Trophoblast cell (in vitro differentiated cells and primary cell): Measurements from ENCODE around the gene PRKCE.
A peak's percentile ranks its signal among the peaks of the same experiment; 100 is the strongest.

Experiments used
- DNase-seq, 2 donors: peaks; one replicate each; pipeline ENCODE4 v3.0.0-alpha.2; 2016
- H2AFZ ChIP-seq: 2 replicates; pipeline ENCODE4 v1.6.1; 2013; ENCODE audit warnings: low read length, moderate library complexity, mild to moderate bottlenecking; ENCODE audit not compliant: insufficient read depth, poor library complexity
- H2AK5ac ChIP-seq: 2 replicates; pipeline ENCODE4 v1.6.1; 2013; ENCODE audit warnings: mild to moderate bottlenecking, low read length
- H2BK120ac ChIP-seq: 2 replicates; pipeline ENCODE4 v1.6.1; 2013; ENCODE audit warnings: low read length, mild to moderate bottlenecking, moderate library complexity; ENCODE audit not compliant: insufficient read depth, poor library complexity
- H2BK12ac ChIP-seq: 2 replicates; pipeline ENCODE4 v1.6.1; 2013; ENCODE audit warnings: mild to moderate bottlenecking, low read length, moderate library complexity
- H2BK5ac ChIP-seq: 2 replicates; pipeline ENCODE4 v1.6.1; 2013; ENCODE audit warnings: low read length, low read depth, moderate library complexity, mild to moderate bottlenecking; ENCODE audit not compliant: poor library complexity
- H3K14ac ChIP-seq: 2 replicates; pipeline ENCODE4 v1.6.1; 2013; ENCODE audit warnings: mild to moderate bottlenecking, low read length
- H3K18ac ChIP-seq: 2 replicates; pipeline ENCODE4 v1.6.1; 2013; ENCODE audit warnings: mild to moderate bottlenecking, low read length
- H3K23ac ChIP-seq: 2 replicates; pipeline ENCODE4 v1.6.1; 2013; ENCODE audit warnings: low read length
- H3K27ac ChIP-seq: 2 replicates; pipeline ENCODE4 v1.5.1; 2013; ENCODE audit warnings: low read depth, mild to moderate bottlenecking, inconsistent platforms, low read length, moderate library complexity
- H3K27me3 ChIP-seq: 2 replicates; pipeline ENCODE4 v1.6.1; 2013; ENCODE audit warnings: inconsistent platforms, mild to moderate bottlenecking, low read length, moderate library complexity; ENCODE audit not compliant: insufficient read depth
- H3K36me3 ChIP-seq, 2 experiments: 1 replicate in 1 of 2; 2 replicates in 1 of 2; pipeline ENCODE4 v1.6.1; 2013; ENCODE audit warnings: low read length in 2 of 2, mild to moderate bottlenecking in 2 of 2, moderate library complexity in 1 of 2; ENCODE audit not compliant: insufficient read depth in 2 of 2, control insufficient read depth in 1 of 2
- H3K4ac ChIP-seq: 2 replicates; pipeline ENCODE4 v1.6.1; 2013; ENCODE audit warnings: low read depth, mild to moderate bottlenecking, low read length, moderate library complexity
- H3K4me1 ChIP-seq, 2 experiments: 1 replicate in 1 of 2; 2 replicates in 1 of 2; pipeline ENCODE4 v1.6.1; 2013; ENCODE audit warnings: low read length in 2 of 2, mild to moderate bottlenecking in 2 of 2, moderate library complexity in 1 of 2; ENCODE audit not compliant: insufficient read depth in 2 of 2, control insufficient read depth in 1 of 2
- H3K4me2 ChIP-seq: 2 replicates; pipeline ENCODE4 v1.6.1; 2013; ENCODE audit warnings: inconsistent platforms, mild to moderate bottlenecking, low read length, moderate library complexity
- H3K4me3 ChIP-seq: 2 replicates; pipeline ENCODE4 v1.5.1; 2013; ENCODE audit warnings: mild to moderate bottlenecking, low read depth, low read length, inconsistent platforms
- H3K79me1 ChIP-seq: one replicate; pipeline ENCODE4 v1.6.1; 2013; ENCODE audit warnings: low read length
- H3K79me2 ChIP-seq: 2 replicates; pipeline ENCODE4 v1.6.1; 2013; ENCODE audit warnings: low read length, mild to moderate bottlenecking; ENCODE audit not compliant: control insufficient read depth, insufficient read depth, poor library complexity
- H3K9ac ChIP-seq: 2 replicates; pipeline ENCODE4 v1.6.1; 2013; ENCODE audit warnings: mild to moderate bottlenecking, low read length
- H3K9me3 ChIP-seq: 2 replicates; pipeline ENCODE4 v1.6.1; 2013; ENCODE audit warnings: low read depth, mild to moderate bottlenecking, control low read depth, inconsistent platforms, low read length; ENCODE audit not compliant: insufficient read depth
- H4K12ac ChIP-seq: 2 replicates; pipeline ENCODE4 v1.6.1; 2013; ENCODE audit warnings: low read depth, mild to moderate bottlenecking, low read length, moderate library complexity
- H4K8ac ChIP-seq: 2 replicates; pipeline ENCODE4 v1.6.1; 2013; ENCODE audit warnings: low read depth, mild to moderate bottlenecking, low read length, moderate library complexity
- H4K91ac ChIP-seq: one replicate; pipeline ENCODE4 v1.6.1; 2013; ENCODE audit warnings: low read depth, mild to moderate bottlenecking, low read length, moderate library complexity
- WGBS: extraction: QIAGEN DNeasy Blood & Tissue Kit; methylation state at CpG from one replicate; pipeline ENCODE4 v1.1.7; 2013; ENCODE audit warnings: missing lambda C conversion rate; ENCODE audit not compliant: insufficient read length, insufficient coverage; ENCODE audit errors: extremely low coverage; 5-methylcytosine and 5-hydroxymethylcytosine counted together

Gene PRKCE

GRCh38 chr2:45867800-45868199 lies 216.3 kb downstream of the PRKCE start:
- H3K9me3 ChIP-seq = peaks cover 2% of the 10 kb centered on the region
- no peak overlapping the region for H3K4ac ChIP-seq
- H4K91ac ChIP-seq = no peak overlapping the region
- no peak overlapping the region for H2BK5ac ChIP-seq
- no peak overlapping the region for H4K12ac ChIP-seq
- no peak overlapping the region for H2BK120ac ChIP-seq
- no peak overlapping the region for H3K18ac ChIP-seq
- H3K14ac ChIP-seq = no peak overlapping the region
- peaks cover 2% of the 10 kb centered on the region for H3K27me3 ChIP-seq
- no peak overlapping the region for H3K4me2 ChIP-seq
- no peak for DNase-seq
- no peak overlapping the region for H2BK12ac ChIP-seq
- H3K27ac ChIP-seq = no peak overlapping the region
- H3K4me3 ChIP-seq = no peak overlapping the region
- no peak overlapping the region for H4K8ac ChIP-seq
- H2AFZ ChIP-seq = no peak overlapping the region
- no peak overlapping the region for H2AK5ac ChIP-seq
- H3K36me3 ChIP-seq = no peaks in the 10 kb centered on the region
- no peaks in the 10 kb centered on the region for H3K79me1 ChIP-seq
- WGBS = no CpG with 5 or more reads among the region's 4 CpGs
- peaks cover 0 to 1% of the 10 kb centered on the region in 2 experiments for H3K4me1 ChIP-seq
- H3K79me2 ChIP-seq = no peaks in the 10 kb centered on the region
- H3K23ac ChIP-seq = no peak overlapping the region
- no peak overlapping the region for H3K9ac ChIP-seq

GRCh38 chr2:45869165-45869501 lies 217.7 kb downstream of the PRKCE start:
- H2AK5ac ChIP-seq = no peak overlapping the region
- no peak overlapping the region for H3K4me2 ChIP-seq
- no peak overlapping the region for H3K23ac ChIP-seq
- H3K9ac ChIP-seq = no peak overlapping the region
- no peaks in the 10 kb centered on the region for H3K79me2 ChIP-seq
- no peaks in the 10 kb centered on the region for H3K36me3 ChIP-seq
- H3K9me3 ChIP-seq = no peaks in the 10 kb centered on the region
- H3K4ac ChIP-seq = no peak overlapping the region
- no peak overlapping the region for H2BK5ac ChIP-seq
- H2BK12ac ChIP-seq = no peak overlapping the region
- no CpG with 5 or more reads among the region's 4 CpGs for WGBS
- no peak overlapping the region for H3K14ac ChIP-seq
- H4K8ac ChIP-seq = no peak overlapping the region
- H3K27ac ChIP-seq = no peak overlapping the region
- no peaks in the 10 kb centered on the region for H3K79me1 ChIP-seq
- peaks cover 0 to 1% of the 10 kb centered on the region in 2 experiments for H3K4me1 ChIP-seq
- peak in 1 of 2 donors; percentile 72 for DNase-seq
- H2BK120ac ChIP-seq = no peak overlapping the region
- no peak overlapping the region for H4K91ac ChIP-seq
- no peak overlapping the region for H3K18ac ChIP-seq
- H2AFZ ChIP-seq = no peak overlapping the region
- H3K27me3 ChIP-seq = no peaks in the 10 kb centered on the region
- no peak overlapping the region for H3K4me3 ChIP-seq
- no peak overlapping the region for H4K12ac ChIP-seq

- no peaks in the 10 kb centered on the region for H3K36me3 ChIP-seq
Observed at GRCh38 chr2:45871025-45871424, 219.6 kb downstream of the PRKCE start.

GRCh38 chr2:45871541-45871940 lies 220.1 kb downstream of the PRKCE start:
- no CpG with 5 or more reads among the region's 4 CpGs for WGBS
- H3K79me1 ChIP-seq = no peaks in the 10 kb centered on the region

More at GRCh38 chr2:45871025-45871424, 219.6 kb downstream of the PRKCE start:
- no peak overlapping the region for H3K18ac ChIP-seq
- no peak overlapping the region for H2BK12ac ChIP-seq
- no peak overlapping the region for H4K12ac ChIP-seq
- H3K9me3 ChIP-seq = no peaks in the 10 kb centered on the region
- no peaks in the 10 kb centered on the region for H3K79me2 ChIP-seq
- no peaks in the 10 kb centered on the region for H3K79me1 ChIP-seq
- H3K27me3 ChIP-seq = no peaks in the 10 kb centered on the region
- H3K4me3 ChIP-seq = no peak overlapping the region
- H3K23ac ChIP-seq = no peak overlapping the region
- no peak overlapping the region for H4K91ac ChIP-seq
- DNase-seq = no peak
- no peak overlapping the region for H3K27ac ChIP-seq
- H3K4me2 ChIP-seq = no peak overlapping the region
- no peak overlapping the region for H2BK5ac ChIP-seq
- no peaks in the 10 kb centered on the region for H3K4me1 ChIP-seq
- WGBS = no CpG with 5 or more reads among the region's 3 CpGs
- no peak overlapping the region for H2AK5ac ChIP-seq
- H3K14ac ChIP-seq = no peak overlapping the region
- no peak overlapping the region for H3K9ac ChIP-seq
- no peak overlapping the region for H2AFZ ChIP-seq
- H2BK120ac ChIP-seq = no peak overlapping the region
- no peak overlapping the region for H3K4ac ChIP-seq
- no peak overlapping the region for H4K8ac ChIP-seq

More at GRCh38 chr2:45871541-45871940, 220.1 kb downstream of the PRKCE start:
- Histone ChIP-seq H3K14ac (no peak overlapping the region), H3K4me2 (no peak overlapping the region), H2BK120ac (no peak overlapping the region), H4K12ac (no peak overlapping the region), H2AK5ac (no peak overlapping the region), H4K91ac (no peak overlapping the region), H2BK5ac (no peak overlapping the region), H3K36me3 (no peaks in the 10 kb centered on the region), H3K23ac (no peak overlapping the region), H2BK12ac (no peak overlapping the region), H3K27me3 (no peaks in the 10 kb centered on the region), H3K9me3 (no peaks in the 10 kb centered on the region), H3K9ac (no peak overlapping the region), H3K4me1 (no peaks in the 10 kb centered on the region), H2AFZ (no peak overlapping the region), H3K18ac (no peak overlapping the region), H3K27ac (no peak overlapping the region), H3K4ac (no peak overlapping the region), H3K79me2 (no peaks in the 10 kb centered on the region), H3K4me3 (no peak overlapping the region), H4K8ac (no peak overlapping the region)
- DNase-seq = no peak
